ENCODE measurements around the gene PPIL3. TPM values are rescaled to one million over a fixed set of nuclear protein-coding genes. Genes with fewer than 3 reads are reported as not detected.

PPIL3 gene
- total and polyA plus RNA-seq, 2 donors (not counting 3 experiments of a cell fraction or from before 2014, with no cell fraction given): 25.0 to 27.1 TPM

- Histone ChIP-seq H3K79me2 (ENCODE audit: control insufficient read depth, insufficient read depth, low read length) (peaks cover 2% of the 10 kb centered on the region), H3K4me2 (ENCODE audit: insufficient read depth, low read length) (no peak overlapping the region), H2AFZ (ENCODE audit: low read depth, low read length) (no peak overlapping the region), H3K4me3 (replicated peaks in 1 of 3; ENCODE audit: insufficient read depth in 1 of 3, low read depth in 1 of 3, low read length in 3 of 3) (no peak overlapping the region), H4K20me1 (replicated peaks; ENCODE audit: control insufficient read depth, extremely low read depth, insufficient read depth, low read length) (peaks cover 6% of the 10 kb centered on the region), H3K9me3 (replicated peaks; ENCODE audit: control insufficient read depth, insufficient read depth, low read length) (no peaks in the 10 kb centered on the region), H3K36me3 (ENCODE audit: control insufficient read depth in 2 of 2, extremely low read depth in 1 of 2, insufficient read depth in 2 of 2, low read length in 2 of 2) (peaks cover 31 to 38% of the 10 kb centered on the region in 2 experiments), H3K9ac (replicated peaks; ENCODE audit: extremely low read depth, insufficient read depth, low read length) (no peak overlapping the region), H3K27me3 (ENCODE audit: control insufficient read depth in 2 of 2, insufficient read depth in 2 of 2, low read length in 2 of 2) (no peaks in the 10 kb centered on the region), H3K9me1 (replicated peaks; ENCODE audit: control insufficient read depth, extremely low read depth, insufficient read depth, low read length) (no peaks in the 10 kb centered on the region), H3K27ac (ENCODE audit: insufficient read depth, low read depth, low read length) (no peak overlapping the region), H3K4me1 (ENCODE audit: control insufficient read depth, extremely low read depth, insufficient read depth, low read length) (no peaks in the 10 kb centered on the region)
- DNase-seq (ENCODE audit: low read depth, low spot score): no peak
- no TSS peak for BruUV-seq (replicated peaks)
- dilution Hi-C loops (cut with MboI; ENCODE audit: extremely low pct_ligation_motif_present, low sequenced_read_pairs): no loop called here
- intact Hi-C loops (cut with micrococcal nuclease): no loop called here
- TF ChIP-seq POLR2A (IDR thresholded peaks at IDR 0.05; ENCODE audit: low read depth, low read length) (peak; percentile 41), JUN (IDR thresholded peaks at IDR 0.05; ENCODE audit: borderline replicate concordance, insufficient read depth, insufficient read length, low read depth) (no peak)
- CTCF ChIA-PET: no interaction called here
- POLR2A ChIA-PET: interaction anchor here (0.6 kb wide), 1 partner anchor 32 kb away, joined by 3 read pairs; no protein-coding TSS in a partner anchor
- no peak for FAIRE-seq
Observed at GRCh38 chr2:200851398-200852248, 37.3 kb downstream of the PPIL3 start.

GRCh38 chr2:200850512-200851256 is 38.2 kb downstream of the PPIL3 start:
- DNase-seq (ENCODE audit: low read depth, low spot score) (no peak), FAIRE-seq (no peak)
- intact Hi-C loops (cut with micrococcal nuclease) (no loop called here), dilution Hi-C loops (cut with MboI; ENCODE audit: extremely low pct_ligation_motif_present, low sequenced_read_pairs) (no loop called here)
- TF ChIP-seq FOS (IDR thresholded peaks at IDR 0.05; ENCODE audit: borderline replicate concordance, insufficient read depth, low read length) (no peak), GATA2 (IDR thresholded peaks at IDR 0.05; ENCODE audit: insufficient read depth, insufficient read length, low read depth, low read length) (no peak), POLR2AphosphoS5 (IDR thresholded peaks at IDR 0.05; ENCODE audit: insufficient read depth, low read depth, low read length) (peak; percentile 14), MYC (IDR thresholded peaks at IDR 0.05; ENCODE audit: low read depth, low read length) (no peak), JUN (IDR thresholded peaks at IDR 0.05; ENCODE audit: borderline replicate concordance, insufficient read depth, insufficient read length, low read depth) (no peak), MAX (IDR thresholded peaks at IDR 0.05; ENCODE audit: insufficient read depth, insufficient read length) (no peak), EZH2 (IDR thresholded peaks at IDR 0.05; ENCODE audit: borderline replicate concordance, low read depth, low read length, severe bottlenecking) (no peak), CTCF (IDR thresholded peaks at IDR 0.05; ENCODE audit: extremely low read depth in 1 of 2, insufficient read depth in 1 of 2, low read depth in 1 of 2, low read length in 2 of 2) (no peak), POLR2A (IDR thresholded peaks at IDR 0.05; ENCODE audit: low read depth, low read length) (peak; percentile 36)
- Histone ChIP-seq H3K9ac (replicated peaks; ENCODE audit: extremely low read depth, insufficient read depth, low read length) (no peak overlapping the region), H3K4me3 (replicated peaks in 1 of 3; ENCODE audit: insufficient read depth in 1 of 3, low read depth in 1 of 3, low read length in 3 of 3) (no peak overlapping the region), H2AFZ (ENCODE audit: low read depth, low read length) (no peak overlapping the region), H3K36me3 (ENCODE audit: control insufficient read depth in 2 of 2, extremely low read depth in 1 of 2, insufficient read depth in 2 of 2, low read length in 2 of 2) (peaks cover 26 to 33% of the 10 kb centered on the region in 2 experiments), H3K9me1 (replicated peaks; ENCODE audit: control insufficient read depth, extremely low read depth, insufficient read depth, low read length) (no peaks in the 10 kb centered on the region), H3K9me3 (replicated peaks; ENCODE audit: control insufficient read depth, insufficient read depth, low read length) (no peaks in the 10 kb centered on the region), H3K4me2 (ENCODE audit: insufficient read depth, low read length) (no peak overlapping the region), H3K4me1 (ENCODE audit: control insufficient read depth, extremely low read depth, insufficient read depth, low read length) (no peaks in the 10 kb centered on the region), H3K27me3 (ENCODE audit: control insufficient read depth in 2 of 2, insufficient read depth in 2 of 2, low read length in 2 of 2) (no peaks in the 10 kb centered on the region), H4K20me1 (replicated peaks; ENCODE audit: control insufficient read depth, extremely low read depth, insufficient read depth, low read length) (peaks cover 6% of the 10 kb centered on the region), H3K27ac (ENCODE audit: insufficient read depth, low read depth, low read length) (no peak overlapping the region), H3K79me2 (ENCODE audit: control insufficient read depth, insufficient read depth, low read length) (no peaks in the 10 kb centered on the region)
- CTCF ChIA-PET: interaction anchor here (1.1 to 1.4 kb wide), 2 partner anchors 8 to 144 kb away, joined by 3 to 4 read pairs; no protein-coding TSS in a partner anchor
- no TSS peak for BruUV-seq (replicated peaks)
- POLR2A ChIA-PET: no interaction called here
